Activated CD8-positive, alpha-beta memory T cell treated with anti-CD3 and anti-CD28 coated beads for 36 hours (primary cell): ENCODE results near the gene LHB. TPM values are rescaled to one million over a fixed set of nuclear protein-coding genes. Genes with fewer than 3 reads are reported as not detected.

Source experiments
- CTCF ChIA-PET: fragments of 350-600 bp; sonication (Branson Sonifier 250); formaldehyde crosslinking; loops from one replicate; lab custom pipeline; 2021; ENCODE audit warnings: antibody characterized with exemption; lab: Charles Lee
- POLR2A ChIA-PET: fragments of 350-600 bp; sonication (Branson Sonifier 250); formaldehyde crosslinking; loops from one replicate; lab custom pipeline; 2021; ENCODE audit warnings: antibody characterized with exemption; lab: Charles Lee
- total RNA-seq, 2 experiments: library from RNA; stranded (reverse); gene quantifications; one replicate each; pipeline ENCODE4 v1.2.3, GENCODE V29; 2021

Gene LHB
- total RNA-seq, 2 experiments from 2014 or later, result not detected

DNA sequence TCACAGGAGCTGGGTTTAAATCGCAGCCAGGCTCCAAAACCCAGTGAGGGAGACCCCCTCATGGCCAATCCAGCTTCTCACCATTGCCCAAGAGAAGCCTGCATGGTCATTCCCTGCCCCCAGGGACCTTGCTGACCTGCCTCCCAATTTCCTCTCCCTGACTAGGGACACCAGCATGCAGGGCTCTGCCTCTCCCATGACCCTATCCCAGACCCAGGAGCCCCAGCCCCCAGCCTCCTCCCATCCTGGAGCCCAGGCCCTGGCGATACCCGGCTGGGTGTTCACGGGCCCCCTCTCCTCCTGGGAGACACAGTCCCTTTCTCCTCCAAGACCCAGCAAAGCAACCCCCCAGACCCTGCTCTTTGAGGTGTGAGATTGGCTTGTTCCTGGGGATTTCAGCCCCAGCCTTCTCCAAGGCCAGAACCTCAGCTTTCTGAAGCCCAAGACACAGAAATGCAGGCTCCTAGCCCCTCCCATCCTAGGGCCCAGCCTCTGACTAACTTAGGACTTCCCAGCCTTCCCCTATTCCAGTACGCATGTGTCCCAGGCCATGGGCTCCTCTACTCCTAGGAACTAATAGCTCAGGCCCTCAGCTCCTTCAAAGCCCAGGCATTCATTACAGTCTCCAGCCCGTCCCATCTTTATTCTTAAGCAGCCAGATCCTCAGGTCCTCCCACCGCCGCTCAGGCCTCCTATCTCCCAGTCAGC is 24.9 kb downstream of the LHB start:
- ChIA-PET CTCF (interaction anchor here (0.9 to 3.3 kb wide), 6 partner anchors 16 to 128 kb away, joined by 3 to 24 read pairs (median 3); partner anchors contain the start of genes FTL and PPFIA3), POLR2A (interaction anchor here (0.6 to 1.6 kb wide), 3 partner anchors 13 to 120 kb away, joined by 3 to 7 read pairs (median 7); partner anchors contain the start of gene PPP1R15A)

DNA sequence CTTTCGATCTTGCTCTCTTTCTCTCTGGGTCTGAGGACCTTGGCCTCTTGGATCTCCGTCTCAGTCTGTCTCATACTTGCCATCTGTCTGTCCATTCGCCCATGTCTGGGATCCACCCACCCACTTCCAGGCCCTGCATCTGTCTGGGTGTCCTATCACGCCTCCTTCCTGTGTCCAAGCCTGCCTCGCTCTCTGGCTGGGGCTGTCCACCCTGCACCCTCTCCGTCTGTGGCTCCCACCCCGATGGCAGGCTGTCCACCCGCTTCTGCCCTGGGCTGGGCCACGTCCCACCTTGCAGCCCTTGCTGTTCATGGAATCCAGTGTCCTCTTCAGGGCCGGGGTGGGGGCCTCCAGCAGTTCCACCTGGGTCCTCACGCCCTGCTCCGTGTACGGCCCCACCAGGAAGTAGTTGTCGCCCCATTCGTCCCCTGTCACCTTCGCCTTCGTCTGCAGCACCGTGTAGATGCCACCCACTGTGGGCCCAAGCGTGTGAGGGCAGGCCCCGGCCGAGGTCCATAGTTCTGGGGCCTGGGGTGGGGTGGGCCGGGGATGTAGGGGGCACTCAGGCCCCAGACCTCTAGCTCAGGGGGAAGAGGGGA is 25.8 kb downstream of the LHB start:
- CTCF ChIA-PET, result interaction anchor here (0.5 to 3.3 kb wide), 4 partner anchors 20 to 32 kb away, joined by 3 to 24 read pairs (median 6); partner anchors contain the start of gene FTL
- POLR2A ChIA-PET, result no interaction called here

DNA sequence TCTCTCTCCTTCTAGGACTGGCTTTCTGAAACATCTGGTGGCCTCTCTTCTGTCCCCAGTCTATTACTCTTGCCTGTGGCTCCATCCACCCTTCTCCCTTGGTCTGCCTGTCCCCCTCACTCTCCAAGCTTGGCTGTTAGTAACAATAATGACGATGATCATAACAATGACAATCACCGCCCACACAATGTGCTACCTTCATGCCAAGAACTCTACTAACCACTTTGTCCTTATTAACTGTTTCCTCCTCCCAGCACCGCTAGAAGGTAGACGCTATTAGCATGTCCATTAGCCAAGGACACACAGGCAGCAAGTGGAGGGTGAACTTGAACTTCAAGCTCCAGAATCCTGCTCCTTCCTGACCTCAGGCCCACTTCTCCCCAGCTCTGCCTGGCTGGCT is 26.5 kb downstream of the LHB start:
- ChIA-PET CTCF (interaction anchor here (0.5 to 1.6 kb wide), 2 partner anchors 19 to 31 kb away, joined by 3 to 7 read pairs; no protein-coding TSS in a partner anchor), POLR2A (no interaction called here)

DNA sequence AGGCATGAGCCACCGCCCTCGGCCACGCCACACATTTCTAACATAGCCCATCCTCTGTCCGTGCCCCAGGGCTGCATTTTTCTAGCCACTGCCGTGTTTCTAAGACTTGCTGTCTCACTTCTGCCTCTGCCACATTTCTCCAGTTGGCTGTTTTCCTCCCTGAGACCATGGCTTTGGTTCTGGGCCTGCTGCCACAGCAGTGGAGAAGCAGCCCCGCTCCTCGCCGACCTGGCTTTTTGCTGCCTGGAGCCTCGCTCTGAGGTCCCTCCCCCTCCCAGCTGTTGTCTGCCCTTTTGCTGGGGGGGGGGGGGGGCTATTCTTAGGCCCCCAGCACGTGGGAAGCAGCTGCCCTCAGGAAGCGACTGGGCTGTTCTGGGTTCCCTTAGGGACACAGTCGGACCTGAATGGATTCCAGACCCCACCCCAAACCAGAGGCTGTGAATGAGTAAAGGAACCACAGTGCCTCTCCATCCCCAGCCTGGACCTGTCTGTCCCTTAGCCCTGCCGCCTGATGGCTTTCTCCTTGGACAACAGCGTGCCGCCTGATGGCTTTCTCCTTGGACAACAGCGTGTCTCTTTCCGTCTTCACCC is 27.1 kb downstream of the LHB start:
- CTCF ChIA-PET, result interaction anchor here (1.6 kb wide), 1 partner anchor 19 kb away, joined by 7 read pairs; no protein-coding TSS in a partner anchor
- POLR2A ChIA-PET, result no interaction called here

DNA sequence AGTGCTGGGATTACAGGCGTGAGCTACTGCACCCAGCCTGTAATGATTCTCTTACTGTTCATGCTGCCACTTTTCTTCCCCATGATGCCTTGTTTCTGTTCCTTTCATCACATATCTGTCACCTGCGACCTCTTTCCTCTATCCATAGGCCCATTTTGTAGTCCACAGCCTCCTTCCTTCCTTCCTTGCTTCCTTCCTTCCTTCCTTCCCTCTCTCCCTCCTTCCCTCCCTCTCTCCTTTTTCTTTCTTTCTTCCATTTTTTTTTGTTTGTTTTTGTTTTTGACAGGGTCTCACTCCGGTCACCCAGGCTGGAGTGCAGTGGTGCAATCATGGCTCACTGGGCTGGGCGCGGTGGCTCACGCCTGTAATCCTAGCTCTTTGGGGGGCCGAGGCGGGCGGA is 28.0 kb downstream of the LHB start:
- ChIA-PET POLR2A (no interaction called here), CTCF (no interaction called here)

DNA sequence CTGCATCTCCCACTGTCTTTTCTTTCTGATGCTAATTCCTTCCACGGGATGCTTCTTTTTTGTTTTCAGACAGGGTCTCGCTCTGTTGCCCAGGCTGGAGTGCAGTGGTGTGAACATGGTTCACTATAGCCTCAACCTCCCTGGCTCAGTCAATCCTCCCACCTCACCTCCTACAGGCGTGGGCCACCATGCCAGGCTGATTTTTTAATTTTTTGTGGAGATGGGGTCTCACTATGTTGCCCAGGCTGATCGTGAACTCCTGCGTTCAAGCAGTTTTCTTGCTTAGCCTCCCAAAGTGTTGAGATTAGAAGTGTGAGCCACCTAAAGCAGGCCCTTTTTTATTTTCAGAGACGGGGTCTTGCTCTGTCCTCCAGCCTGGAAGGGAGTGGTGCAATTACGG is 28.6 kb downstream of the LHB start:
- POLR2A ChIA-PET, result no interaction called here
- CTCF ChIA-PET, result interaction anchor here (1.1 kb wide), 1 partner anchor 10 kb away, joined by 3 read pairs; no protein-coding TSS in a partner anchor

DNA sequence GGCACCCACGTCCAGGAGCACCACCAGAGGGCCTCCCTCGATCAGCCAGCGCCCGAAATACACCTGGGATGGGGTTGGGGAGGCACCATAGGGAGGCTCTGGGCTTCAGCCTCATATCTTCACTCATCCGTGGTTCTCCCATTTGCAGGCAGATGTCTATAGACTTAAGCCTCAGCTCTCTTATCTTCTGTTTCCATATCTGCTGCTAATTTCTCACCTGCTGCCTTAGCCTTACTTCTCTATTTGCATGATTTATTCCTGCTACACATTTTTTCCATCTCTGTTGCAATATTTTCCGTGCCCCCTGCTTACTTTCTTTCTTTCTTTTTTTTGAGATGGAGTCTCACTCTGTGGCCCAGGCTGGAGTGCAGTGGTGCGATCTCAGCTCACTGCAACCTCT is 29.6 kb downstream of the LHB start:
- CTCF ChIA-PET, result interaction anchor here (0.6 to 1.1 kb wide), 2 partner anchors 10 to 1717 kb away, joined by 3 read pairs; no protein-coding TSS in a partner anchor

DNA sequence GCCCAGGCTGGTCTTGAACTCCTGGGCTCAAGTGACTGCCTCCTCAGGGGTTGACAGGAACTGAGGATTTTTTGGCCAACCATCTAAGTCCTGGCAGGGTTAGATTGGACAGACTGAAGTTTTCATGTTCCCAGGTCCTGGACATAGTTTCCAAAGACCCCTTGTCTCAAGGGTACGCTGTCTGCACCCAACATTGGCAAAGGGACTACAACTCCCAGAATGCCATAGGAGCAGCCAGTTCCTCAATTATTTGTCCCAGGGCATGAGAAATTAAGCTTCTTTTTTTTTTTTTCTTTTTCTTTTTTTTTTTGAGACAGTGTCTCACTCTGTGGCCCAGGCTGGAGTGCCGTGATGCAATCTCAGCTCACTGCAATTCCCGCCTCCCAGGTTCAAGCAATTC is 30.7 kb downstream of the LHB start:
- CTCF ChIA-PET, result no interaction called here
- POLR2A ChIA-PET, result no interaction called here

More for the DNA sequence above, 29.6 kb downstream of the LHB start:
- POLR2A ChIA-PET, result no interaction called here

DNA sequence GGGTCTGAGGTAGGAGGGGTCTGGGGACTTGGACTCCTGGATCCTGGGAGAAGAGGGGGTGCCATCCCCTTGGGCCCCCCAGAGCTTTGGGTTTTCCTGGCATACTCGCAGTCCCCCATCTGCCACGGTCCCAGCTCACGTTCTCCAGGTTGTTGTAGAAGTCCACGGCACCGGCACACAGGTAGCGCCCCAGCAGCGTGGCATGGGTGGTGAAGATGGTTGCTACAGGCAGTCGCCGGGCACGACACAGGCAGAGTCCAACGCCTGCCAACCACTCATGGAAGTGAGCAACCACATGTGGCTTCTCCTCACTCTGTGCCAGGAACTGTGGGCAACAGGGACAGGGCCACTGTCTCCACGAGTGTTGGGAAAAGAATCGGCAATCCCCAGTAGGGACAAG is 31.2 kb downstream of the LHB start:
- ChIA-PET POLR2A (no interaction called here), CTCF (no interaction called here)

DNA sequence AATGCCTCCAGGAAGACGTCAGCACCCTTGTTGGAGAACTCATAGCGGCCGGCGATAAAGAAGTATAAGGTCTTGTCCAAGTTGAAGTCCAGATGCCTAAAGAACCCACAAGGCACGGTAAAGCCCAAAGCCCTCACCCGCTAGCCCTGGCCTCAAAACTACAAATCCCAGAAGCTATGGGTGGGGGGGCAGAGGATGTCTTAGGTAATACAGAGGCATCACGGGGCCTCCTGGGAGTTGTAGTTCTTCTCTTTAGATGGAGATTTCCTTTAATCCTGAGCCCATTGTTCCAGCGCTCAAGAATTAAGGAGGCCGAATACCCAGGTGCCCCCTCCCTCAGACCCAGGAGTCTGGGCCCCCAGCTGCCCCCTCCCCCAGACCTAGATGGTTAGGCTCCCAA is 34.6 kb downstream of the LHB start:
- POLR2A ChIA-PET, result no interaction called here
- CTCF ChIA-PET, result no interaction called here

DNA sequence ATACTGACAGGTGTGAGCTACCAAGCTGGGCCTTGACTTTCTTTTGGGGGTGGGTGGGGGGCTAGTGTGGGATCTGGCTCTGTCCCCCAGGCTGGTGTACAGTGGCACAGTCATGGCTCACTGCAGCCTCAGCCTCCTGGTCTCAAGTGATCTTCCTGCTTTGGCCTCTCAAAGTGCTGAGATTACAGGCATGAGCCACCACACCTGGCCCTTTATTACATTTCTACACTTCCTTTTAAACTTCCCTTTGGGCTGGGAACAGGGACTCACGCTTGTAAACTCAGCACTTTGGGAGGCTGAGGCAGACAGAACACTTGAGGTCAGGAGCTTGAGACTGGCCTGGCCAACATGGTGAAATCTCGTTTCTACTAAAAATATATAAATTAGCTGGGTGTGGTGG is 39.8 kb downstream of the LHB start:
- ChIA-PET CTCF (interaction anchor here (1.2 to 1.7 kb wide), 4 partner anchors 10 to 16 kb away, joined by 3 to 7 read pairs (median 4); partner anchors contain the start of genes GYS1 and RUVBL2), POLR2A (interaction anchor here (0.7 to 1.1 kb wide), 2 partner anchors 15 to 105 kb away, joined by 4 to 7 read pairs; partner anchors contain the start of gene PPP1R15A)

DNA sequence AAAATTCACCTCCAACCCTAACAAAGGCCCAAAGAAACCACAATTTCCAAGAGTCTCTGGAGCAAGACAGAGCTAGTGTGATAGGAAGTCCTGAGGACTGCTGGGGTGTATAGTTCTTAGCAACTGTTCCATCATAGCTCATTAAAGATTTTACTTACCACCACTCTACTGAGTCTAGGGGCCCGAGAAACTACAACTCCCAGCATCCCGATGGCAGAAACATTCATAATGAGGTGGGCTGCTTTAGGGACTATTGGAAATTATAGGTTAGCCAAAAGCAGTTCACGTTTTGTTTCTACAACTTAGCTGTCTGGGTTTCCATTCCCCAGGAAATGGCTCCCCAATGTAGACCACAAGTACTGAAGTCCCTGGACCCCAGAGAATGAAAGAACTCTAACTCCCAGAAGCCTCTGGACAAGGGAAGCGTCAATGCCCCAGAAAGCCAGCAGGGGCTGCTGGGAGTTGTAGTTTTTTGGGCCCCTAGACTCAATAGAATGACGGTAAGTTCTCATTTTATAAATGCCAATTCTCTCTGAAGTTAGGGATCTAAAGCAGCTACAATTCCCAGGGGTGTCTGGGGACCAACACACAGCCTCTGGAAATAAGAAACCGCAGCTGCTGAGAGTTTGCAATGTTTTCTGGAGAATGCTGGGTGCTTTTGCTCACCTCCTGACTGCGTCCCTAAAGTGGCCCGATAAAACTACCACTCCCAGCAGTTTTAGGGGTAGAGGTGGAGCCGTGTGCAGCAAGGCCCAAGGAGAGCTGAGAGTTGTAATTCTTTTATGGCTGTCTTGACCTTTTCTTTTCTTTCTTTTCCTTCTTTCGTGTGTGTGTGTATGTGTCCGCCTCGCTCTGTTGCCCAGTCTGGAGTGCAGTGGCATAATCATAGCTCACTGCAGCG is 40.7 kb downstream of the LHB start:
- ChIA-PET POLR2A (interaction anchor here (0.7 to 1.1 kb wide), 2 partner anchors 14 to 104 kb away, joined by 4 to 7 read pairs; partner anchors contain the start of gene PPP1R15A), CTCF (interaction anchor here (1.3 to 1.7 kb wide), 3 partner anchors 9 to 17 kb away, joined by 3 to 7 read pairs (median 4); partner anchors contain the start of genes GYS1 and RUVBL2)

DNA sequence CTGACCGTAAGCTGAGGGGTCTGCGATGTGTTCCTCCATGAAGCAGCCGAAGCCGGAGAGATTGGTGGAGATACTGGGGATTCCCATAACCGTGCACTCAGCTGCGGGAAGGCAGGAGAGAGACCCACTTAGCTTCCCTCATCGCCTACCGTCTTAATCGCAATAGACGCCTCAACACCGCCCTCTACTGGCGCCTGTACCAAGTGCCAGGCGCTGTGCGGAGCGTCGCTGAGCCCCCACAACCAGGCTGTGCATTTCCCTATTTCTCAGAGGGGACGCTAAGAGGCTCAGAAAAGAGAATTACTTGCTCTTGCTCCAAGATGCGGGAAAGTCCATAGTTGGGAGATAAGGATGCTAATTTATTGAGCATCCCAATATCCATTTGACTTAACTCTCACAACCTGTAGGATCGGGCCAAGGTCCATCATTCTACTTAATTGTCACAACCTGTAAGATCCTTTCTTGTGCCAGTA is 45.9 kb downstream of the LHB start:
- ChIA-PET POLR2A (interaction anchor here (0.6 kb wide), 2 partner anchors 9 to 46 kb away, joined by 4 to 9 read pairs; no protein-coding TSS in a partner anchor), CTCF (interaction anchor here (0.7 to 2.2 kb wide), 26 partner anchors 9 to 296 kb away, joined by 3 to 13 read pairs (median 5); partner anchors contain the start of genes BAX, DHDH, GYS1 and HSD17B14)

DNA sequence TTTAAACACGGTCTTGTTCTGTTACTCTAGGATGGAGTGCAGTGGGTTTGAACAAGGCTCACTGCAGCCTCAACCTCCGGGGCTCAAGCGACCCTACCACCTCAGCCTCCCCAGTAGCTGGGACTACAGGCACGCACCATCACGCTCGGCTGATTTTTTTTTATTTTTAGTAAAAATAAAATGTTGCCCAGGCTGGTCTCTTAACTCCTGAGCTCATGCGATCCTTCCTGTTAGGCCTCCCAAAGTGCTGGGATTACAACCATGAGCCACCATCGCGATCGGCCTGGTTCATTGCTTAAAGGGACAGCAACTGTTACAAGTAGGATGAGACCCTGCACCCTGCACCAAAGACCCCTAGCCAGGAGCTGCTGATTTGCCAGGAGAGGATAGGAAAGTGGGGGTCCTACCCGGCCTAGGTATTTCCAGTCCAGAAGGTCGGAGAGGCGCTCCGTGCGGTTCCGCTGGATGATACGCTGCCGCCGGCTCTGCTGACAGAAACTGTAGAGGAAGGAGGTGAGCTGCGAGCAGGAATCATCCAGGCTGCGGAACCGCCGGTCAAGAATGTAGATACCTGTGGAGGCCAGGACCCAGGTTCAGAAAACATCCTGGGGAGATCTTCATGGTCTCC is 46.6 kb downstream of the LHB start:
- ChIA-PET CTCF (interaction anchor here (0.6 to 2.2 kb wide), 28 partner anchors 8 to 724 kb away, joined by 3 to 13 read pairs (median 5); partner anchors contain the start of genes BAX, DHDH, GYS1 and HSD17B14), POLR2A (interaction anchor here (0.6 kb wide), 2 partner anchors 9 to 46 kb away, joined by 4 to 9 read pairs; no protein-coding TSS in a partner anchor)

DNA sequence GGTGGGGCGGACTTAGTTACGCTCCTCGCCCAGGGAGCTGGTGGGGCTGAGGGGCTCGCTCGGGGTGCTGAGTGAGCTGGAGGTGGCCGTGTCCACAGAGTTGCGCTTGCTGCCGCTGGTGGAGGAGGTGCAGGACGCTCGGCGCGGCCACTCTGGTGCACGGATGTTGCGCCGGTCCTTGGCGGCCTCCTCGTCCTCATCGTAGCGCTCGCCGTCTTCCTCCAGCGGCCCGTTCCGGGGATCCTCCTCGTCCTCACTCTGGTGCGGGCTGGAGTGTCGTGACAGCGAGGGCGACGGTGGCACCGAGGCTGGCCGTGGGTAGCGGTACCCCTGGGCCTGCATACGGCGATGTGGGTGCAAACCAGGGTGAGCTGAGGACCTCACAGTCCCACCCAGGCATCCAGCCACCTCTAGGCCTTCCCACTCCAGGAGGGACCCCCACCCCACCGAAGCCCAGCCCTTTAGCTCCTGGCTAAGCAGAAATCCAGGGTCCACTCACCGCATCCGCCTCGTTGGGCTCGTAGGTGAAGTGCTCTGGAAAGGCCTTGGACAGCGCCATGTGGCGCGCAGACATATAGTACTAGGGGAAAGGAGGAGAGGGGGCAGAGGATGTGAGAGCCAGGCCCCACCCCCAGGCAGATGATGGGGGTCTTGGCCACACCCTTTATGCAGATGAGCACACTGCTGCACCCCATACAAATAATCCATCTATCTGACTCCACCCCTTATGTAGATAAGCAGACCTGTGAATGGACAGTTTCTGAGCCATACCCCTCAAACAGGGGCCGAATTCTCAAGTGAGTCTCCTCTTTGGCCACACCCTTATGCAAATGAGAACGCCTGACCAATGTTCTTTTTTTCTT is 47.4 kb downstream of the LHB start:
- CTCF ChIA-PET, result interaction anchor here (1.1 to 2.2 kb wide), 9 partner anchors 10 to 181 kb away, joined by 3 to 13 read pairs (median 5); partner anchors contain the start of genes BAX, HSD17B14 and NUCB1
- POLR2A ChIA-PET, result no interaction called here

DNA sequence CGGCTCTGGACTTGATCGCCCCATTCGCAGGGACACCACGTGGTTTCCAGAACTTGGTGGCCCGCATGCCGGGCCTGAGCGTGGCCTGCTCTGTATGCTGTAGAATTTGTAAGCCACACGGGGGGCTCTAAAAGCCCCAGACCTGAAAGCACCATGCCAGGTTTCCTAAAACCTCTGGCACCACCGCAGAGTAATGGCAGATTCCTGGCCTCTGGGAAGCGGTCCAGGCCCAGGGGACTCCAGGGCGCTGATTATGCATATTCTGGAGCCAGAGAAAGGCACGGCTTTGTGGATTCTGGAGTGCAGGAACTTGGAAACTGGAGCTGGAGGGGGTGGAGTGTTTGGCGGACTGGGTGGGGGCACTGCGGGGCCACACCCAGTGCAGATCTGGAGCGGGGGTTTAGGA is 48.1 kb downstream of the LHB start:
- ChIA-PET CTCF (interaction anchor here (0.6 to 1.9 kb wide), 2 partner anchors 11 to 538 kb away, joined by 3 to 5 read pairs; no protein-coding TSS in a partner anchor), POLR2A (no interaction called here)
